GM21737 (cell line): Measurements from ENCODE around the gene SIL1.
A peak's percentile ranks its signal among the peaks of the same experiment; 100 is the strongest.
"Not testable (repeated sequence)": the region's sequence is repeated elsewhere in the genome, so short reads cannot be mapped to it uniquely, and the experiment has no call there.

Source experiments
- ATAC-seq: cut with Tn5 transposase; IDR thresholded peaks from one replicate; pipeline ENCODE4 v1.9.1; 2021; ENCODE audit warnings: mild to moderate bottlenecking, moderate library complexity; ENCODE audit not compliant: unreplicated experiment

The SIL1 gene

DNA sequence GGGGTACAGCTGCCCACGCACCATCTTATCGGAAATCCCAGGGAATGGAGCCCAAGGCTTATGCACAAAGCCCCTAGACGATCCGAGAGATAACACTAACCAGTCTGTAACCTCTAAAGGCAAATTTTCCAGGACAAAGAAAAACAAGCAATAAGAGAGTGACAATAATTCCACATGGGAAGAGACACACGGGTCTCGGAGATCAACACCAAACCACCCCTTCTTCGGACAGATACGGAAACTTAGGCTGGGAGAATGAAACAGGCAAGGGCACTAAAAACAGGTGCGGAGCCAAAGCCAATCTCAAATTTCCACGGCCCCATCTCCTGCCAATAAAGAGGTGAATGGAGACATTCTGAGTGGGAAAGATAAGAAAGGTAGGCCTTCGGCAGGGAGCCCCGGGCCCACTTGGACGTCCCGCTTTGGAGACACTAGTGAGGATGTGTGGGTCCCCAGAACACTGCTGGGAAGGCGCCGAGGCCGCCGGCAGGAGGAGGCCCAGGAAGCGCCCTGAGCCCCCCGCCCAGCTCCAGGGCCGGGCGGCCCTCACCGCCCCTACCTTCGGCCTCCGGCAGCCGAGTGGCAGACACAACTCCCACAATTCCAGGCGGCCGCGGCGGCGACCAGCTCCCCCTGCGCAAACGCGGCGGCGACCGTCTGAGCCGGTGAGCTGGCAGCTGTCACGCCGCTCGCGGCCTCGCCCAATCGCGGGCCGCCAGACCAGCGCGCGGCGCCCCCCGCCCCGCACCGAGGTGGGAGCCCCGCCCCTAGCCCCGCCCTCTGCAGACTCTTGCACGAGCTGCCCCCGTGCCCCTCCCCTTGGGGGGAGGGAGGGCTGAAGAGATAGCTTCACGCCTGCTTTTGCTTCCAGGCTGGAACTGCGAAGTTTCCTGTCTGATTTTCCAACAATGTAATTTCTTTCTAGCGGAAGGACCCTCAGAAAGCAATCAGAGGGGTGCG lies at the start of gene SIL1:
Gene SIL1, minus strand, starts transcription at position 659 of the 960 bp plus-strand sequence. CDS start 70,525 bp downstream, outside the sequence.
- peak; percentile 96 for ATAC-seq

DNA sequence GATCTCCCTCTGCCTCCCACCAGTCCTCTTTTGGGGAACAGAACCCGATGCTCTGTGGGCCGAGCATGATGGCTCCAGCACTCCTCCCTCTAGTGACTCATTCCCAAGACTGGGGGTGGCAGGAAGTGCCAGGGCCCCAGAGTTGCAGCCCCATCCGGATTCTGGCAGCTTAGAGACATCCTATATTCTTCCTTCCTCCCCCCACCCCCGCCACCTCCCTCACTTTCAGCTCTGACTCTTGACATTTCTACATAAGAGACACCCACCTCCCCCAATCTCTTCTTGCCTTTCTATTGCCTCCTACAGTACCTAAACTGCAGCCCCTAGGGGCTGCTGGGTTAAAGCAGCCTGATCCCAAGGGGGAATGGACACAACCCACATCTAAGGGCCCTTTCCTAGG lies 48.2 kb upstream of the SIL1 start:
- ATAC-seq: no peak

DNA sequence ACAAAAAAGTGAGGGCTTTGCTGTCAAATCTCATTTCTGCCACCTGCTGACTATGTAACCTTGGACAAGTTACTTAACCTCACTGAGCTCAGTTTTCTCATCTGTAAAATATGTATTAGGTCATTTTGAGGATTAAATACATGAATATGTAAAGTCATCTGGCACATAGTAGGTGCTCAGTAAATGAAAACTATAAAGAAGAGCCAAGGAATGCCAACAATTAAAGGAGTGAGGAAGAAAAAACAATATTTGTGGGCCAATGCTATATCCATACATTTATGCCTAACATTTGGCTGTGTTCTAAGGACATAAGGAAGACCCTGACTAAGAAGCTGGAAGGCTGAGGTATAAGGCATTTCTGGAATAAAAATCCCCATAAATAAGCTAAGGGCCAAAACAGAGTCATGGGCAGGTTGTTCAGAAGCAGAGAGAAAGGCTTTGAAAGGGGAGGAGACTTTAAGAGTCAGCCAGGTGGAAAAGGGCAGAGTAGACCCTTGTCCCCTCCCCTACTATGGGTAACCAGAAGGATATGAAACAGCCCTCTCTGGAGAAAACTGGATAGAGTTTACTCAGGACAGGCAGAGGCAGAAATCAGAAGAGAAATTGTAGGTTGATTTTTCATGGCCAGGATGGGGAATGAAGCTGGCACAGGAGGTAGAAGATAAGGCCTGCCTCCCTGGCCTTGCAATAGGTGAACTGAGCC lies 47.6 kb upstream of the SIL1 start:
- ATAC-seq: no peak

DNA sequence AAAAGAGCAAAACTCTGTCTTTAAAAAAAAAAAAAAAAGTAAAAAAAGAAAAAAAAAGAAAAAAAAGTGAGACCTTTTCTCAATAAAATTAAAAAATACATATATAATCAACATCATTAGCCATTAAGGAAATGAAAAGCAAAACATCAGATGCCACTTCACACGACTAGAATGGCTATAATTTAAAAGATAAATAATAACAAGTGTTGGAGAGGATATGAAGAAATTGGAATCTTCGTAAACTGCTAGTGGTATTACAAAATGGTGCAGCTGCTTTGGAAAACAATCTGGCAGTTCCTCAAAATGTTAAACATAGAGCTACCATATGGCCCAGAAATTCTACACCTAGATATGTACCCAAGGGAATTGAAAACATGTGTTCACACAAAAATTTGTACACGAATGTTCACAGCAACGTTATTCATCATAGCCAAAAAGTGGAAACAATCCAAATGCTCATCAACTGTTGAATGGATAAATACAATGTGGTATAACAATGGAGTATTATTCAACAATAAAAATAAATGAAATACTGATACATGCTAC lies 45.3 kb upstream of the SIL1 start:
- no peak for ATAC-seq

DNA sequence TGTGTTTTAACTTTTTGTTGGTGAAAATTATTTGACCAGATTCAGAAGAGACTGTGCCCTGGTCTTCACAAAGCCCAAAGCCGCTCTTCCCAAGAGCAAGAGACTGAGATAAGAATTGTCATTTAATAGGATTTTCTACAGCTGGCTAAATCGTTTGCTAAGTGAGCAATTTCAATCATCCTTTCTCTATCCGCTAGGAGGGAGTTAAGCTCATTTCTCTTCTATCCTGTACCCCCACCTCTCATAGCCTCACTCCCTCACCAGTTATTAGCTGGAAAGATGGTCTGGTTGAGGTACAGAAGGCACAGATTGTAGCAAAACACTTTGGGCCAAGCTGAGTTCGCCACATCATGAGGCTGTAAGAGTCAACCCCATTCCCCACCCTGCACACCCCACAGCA lies 43.0 kb upstream of the SIL1 start:
- no peak for ATAC-seq

DNA sequence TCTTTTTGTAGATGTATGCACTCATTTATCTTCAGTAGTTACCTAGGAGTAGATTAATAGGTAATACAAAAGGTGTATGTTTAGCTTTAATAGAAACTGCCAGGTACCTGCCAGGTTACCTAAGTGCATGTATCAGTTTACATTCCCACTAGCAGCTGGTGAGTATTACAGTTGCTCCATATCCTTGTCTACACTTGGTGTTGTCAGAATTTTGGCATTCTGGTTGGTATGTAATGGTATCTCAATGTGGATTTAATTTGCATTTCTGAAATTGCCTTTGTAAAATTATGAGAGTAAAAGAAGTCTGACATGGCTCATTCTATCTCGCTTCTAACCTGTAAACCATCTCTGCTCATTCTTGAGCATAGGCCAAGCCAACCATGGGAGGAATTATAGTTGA lies 38.3 kb upstream of the SIL1 start:
- ATAC-seq: no peak

DNA sequence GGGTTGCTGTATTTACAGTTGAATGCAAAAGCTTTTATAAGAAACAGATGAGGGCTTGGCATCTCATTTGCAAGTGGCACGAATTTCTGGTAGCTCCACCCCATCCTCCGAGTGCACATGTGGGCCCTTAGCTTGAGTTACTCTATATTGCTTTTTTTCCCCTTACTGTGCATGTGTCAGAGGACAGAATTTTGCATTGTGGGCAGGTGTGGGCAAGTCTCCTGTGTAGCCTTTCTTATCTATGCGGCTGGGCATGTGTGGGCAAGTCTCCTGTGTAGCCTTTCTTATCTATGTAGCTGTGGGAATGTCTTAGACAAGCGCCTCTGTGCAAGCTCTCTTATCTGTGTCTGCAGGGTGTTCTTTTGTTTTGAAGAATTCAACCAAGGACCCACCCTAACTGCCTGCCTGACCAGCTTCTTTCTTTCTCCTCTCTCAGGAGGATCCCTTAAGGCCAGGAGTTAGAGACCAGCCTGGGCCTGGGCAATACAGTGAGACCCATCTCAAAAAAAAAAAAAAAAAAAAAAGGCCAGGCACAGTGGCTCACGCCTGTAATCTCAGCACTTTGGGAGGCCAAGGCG lies 34.1 kb upstream of the SIL1 start:
- ATAC-seq: no peak

DNA sequence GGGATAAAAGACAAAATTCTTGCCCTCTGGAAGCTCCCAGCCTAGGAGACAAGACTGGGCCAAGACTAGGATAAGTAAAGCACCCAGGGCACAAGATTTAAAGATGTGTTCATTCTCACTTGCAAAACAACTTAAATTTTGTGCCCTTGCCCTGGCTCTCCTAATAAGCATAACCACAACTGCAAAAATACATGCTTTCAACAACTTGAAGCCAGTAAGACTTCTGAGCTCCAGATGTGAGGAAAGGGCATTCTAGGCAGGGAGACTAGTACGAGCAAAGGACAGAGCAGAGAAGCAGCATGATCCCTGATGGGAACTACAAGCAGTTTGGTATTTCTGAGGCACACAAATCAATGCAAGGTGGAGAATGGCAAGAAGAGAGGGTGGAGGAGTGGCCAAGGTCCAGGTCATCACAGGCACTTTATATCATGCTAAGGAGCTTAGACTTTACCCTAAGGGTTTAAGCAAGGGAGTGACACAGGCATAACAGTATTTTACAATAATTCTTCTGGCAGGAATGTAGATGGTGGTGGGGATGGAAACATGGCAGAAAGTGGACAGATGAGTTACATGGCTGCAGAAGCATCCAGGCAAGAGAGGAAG lies 30.1 kb upstream of the SIL1 start:
- ATAC-seq: no peak

DNA sequence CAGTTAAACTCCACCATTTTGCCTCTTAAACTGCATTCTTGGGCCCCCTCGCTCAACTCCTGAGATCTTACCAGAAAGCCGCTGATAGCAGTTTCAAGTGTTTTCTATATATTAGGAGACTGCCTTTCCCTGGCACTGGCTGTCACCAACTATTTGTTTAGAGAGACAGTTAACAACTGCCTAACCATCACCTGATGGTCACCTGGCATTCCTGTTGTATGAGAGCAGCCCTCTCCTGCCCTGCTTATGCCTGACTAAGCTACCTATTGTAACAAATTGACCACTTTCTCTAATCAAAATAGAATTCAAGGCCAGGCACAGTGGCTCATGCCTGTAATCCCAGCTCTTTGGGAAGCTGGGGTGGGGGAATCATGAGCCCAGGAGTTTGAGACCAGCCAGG lies 28.0 kb upstream of the SIL1 start:
- no peak for ATAC-seq

DNA sequence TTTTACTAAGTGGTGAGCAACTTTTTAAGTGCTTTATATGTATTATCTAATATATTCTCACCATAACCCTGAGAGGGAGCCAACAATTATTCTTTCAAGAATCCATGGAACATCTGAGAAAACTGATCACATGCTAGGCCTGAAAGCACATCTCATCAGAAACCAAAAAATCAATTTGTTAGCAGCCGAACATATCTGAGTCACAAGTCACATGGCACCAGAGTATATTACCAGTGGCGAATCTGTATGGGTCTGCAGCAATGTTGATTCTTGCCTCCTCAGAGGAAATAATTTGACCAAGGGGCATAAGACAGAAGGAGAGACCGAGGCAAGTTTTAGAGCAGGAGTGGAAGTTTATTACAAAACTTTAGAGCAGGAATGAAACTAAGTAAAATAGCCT lies 25.3 kb upstream of the SIL1 start:
- no peak for ATAC-seq

DNA sequence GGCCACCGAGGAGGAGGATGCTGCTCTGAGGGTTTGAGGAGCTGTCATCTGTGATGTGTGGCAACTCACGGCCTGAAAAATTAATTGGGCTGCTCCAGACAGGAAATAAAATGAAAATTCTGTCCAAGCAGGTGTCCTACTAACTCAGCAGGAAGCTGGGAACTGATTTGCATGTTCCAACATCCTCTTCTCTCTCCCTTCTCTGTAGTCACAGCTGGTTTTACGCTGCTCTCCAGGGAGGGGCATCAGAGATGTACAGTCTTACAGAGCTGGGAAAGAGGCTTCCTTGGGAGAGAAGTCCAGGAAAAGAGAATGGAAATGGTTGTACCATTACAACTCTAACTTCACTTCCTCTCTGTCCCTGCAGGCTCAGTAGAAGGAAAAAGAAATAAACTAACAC lies 24.2 kb upstream of the SIL1 start:
- no peak for ATAC-seq

DNA sequence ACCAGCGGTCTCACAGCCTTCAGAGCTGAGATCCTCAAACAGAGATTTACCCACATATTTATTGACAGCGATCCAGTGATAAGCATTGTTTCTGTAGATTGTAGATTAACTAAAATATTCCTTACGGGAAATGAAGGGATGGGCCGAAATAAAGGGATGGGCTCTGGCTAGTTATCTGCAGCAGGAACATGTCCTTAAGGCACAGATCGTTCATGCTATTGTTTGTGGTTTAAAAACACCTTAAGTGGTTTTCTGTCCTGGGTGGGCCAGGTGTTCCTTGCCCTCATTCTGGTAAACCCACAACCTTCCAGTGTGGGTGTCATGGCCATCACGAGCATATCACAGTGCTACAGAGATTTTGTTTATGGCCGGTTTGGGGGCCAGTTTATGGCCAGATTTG lies 19.9 kb upstream of the SIL1 start:
- not testable (repeated sequence) for ATAC-seq

DNA sequence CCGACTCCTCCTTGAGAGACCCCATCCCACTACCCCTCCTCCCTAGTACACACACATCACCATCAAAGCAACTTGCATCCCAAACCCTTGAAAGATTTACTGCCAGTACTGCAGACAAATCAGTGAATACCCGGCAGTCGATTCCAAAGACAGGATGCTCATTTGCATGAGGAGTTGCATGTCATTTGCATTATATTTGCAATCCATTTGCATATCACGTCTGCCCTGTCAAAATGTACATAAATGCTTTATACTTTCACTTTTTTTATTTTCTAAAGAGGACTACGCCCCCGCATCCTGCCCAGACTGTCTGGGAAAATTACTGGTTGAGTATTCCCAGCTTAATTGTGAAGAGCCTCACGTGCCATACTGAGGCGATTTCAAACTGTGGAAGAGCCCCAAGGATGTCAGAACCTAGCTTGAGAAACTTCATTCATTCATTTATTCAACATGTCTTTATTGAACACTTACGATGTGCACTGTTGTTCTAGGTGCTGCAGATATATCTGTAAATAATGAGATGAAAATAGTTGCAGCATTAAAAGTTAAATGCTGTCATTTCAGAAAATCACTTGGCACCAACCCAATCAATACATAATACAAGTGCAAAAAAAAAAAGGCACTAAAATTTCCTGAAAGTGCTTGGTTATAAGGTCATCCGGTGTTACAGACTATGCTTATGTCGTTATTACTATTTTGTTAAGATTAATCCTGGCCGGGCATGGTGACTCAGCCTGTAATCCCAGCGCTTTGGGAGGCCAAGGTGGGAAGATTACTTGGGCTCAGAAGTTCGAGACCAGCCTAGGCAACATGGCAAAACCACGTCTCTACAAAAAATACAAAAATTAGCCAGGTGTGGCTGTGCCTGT lies 17.2 kb upstream of the SIL1 start:
- ATAC-seq: no peak

DNA sequence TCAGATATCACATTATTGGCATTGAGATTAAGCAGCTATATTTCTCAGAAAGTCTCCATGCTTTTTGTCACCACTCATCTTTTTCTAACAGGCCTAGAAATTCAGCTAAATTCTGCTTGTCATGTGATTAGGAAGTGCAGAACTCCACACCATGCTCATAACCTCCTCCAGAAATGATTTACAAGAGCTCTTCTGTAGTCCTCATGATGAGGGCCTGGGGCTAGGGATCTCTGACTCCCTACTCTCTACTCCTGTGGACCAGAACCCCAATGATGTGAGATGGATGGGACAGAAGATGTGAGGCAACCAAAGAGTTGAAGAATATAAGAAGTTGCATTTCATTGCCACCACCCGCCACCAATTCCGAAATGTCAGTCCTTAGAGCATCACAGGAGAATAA lies 16.5 kb upstream of the SIL1 start:
- no peak for ATAC-seq

DNA sequence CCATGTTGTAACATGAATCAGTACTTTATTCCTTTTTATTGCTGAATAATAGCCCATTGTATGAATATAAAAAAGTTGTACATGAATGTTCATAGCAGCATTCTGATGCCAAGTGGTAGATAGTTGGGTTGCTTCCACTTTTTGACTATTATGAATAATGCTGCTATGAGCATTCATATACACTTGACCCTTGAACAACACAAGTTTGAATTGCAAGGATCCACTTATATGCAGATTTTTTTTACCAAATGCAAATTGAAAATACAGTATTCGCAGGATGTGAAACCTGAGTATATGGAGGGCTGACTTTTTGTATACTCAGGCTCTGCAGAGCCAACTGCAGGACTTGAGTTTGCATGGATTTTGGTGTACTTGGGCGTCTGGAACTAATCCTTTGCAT lies 14.7 kb upstream of the SIL1 start:
- ATAC-seq: no peak

DNA sequence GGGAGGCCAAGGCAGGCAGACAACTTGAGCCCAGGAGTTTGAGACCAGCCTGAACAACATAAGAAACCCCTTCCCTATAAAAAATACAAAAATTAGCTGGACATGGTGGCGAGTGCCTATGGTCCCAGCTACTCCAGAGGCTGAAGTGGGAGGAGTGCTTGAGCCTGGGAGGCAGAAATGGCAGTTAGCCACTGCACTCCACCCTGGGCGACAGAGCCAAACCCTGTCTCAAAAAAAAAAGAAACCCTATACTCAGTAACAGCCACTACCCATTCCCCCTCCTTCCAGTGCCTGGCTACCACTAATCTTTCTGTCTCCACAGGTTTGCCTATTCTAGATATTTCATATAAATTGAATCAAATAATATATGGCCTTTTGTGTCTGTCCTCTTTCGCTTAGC lies 14.3 kb upstream of the SIL1 start:
- ATAC-seq: no peak

DNA sequence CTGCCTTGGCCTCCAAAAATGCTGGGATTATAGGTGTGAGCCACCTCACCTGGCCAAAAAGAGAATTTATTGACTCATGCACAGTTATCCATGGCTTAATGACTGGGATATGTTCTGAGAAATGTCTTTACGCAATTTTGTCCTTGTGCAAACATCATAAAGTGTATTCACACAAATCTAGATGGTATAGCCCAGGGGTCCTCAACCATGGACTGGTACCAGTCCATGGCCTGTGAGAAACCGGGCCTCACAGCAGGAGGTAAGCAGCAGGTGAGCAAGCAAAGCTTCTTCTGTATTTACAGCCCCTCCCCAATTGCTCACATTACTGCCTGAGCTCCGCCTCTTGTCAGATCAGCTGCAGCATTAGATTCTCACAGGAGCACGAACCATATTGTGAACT lies 12.4 kb upstream of the SIL1 start:
- no peak for ATAC-seq

DNA sequence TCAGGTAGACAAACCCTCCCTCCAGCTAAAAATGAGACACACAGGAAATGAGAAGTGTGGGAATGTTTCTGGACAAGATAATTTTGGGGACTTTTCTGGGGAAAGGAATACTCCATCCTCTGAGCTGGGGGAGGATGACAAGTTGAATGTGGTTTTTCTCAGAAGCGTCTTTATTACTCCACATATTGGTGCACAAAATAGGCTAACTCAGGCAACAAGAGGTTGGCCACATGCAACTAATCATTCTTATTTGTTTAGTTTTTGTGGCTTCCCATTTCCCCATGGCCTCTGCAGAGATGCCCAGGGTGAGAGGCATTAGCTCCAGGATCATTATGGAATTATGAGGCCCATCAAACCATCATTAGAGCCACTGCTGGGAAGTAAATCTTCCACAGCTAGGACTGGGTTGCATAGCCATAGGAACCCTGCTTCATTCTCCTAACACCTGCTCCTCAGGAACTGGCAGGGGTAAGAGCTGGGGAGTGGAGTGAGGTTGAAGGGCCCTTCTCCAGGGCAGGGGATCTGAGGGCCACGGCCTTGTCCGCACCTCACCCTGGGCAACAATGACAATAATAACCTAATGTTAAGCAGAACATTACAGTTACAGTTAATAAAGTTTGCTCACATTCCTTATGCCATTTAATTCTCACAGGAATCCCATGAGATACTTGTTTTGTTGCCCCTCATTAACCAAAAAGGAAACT lies 9.3 kb upstream of the SIL1 start:
- no peak for ATAC-seq

DNA sequence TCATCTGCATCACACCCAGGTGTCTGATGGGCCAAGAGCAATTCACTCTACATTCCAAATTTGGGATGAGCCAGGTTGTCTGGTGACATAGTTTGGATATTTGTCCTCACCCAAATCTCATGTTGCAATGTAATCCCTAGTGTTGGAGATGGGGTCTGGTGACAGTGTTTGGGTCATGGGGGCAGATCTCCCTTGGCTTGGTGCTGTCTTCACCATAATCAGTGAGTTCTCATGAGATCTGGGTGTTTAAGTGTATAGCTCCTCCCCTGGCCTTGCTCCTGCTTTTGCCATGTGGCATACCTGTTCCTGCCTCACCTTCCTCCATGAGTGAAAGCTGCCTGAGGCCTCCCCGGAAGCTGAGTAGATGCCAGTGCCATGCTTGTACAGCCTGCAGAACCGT lies 7.4 kb upstream of the SIL1 start:
- no peak for ATAC-seq

DNA sequence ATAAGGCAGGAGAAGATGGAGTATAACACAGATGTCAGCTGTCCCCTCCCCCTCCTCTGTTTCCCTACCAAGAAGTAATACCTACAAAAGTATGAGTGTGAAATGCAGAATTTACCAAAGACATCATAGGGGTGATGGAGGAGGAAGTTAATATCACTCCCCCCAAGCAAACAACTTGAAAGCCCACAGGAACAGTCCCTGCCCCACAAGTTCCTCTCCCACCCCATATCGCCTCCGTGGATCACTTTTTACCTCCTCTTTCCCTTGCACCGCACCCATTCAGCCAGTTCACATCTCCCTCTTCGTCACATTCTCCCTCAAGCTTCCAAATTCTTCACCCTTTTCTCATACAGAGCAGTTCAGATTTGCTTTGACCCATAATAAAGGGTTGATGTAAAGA lies 7.0 kb upstream of the SIL1 start:
- ATAC-seq: no peak
